ENCODE data around the gene ARFGEF2. TPM values are rescaled to one million over a fixed set of nuclear protein-coding genes. Genes with fewer than 3 reads are reported as not detected.
A peak's percentile ranks its signal among the peaks of the same experiment; 100 is the strongest.

ARFGEF2 gene
- total and polyA plus RNA-seq, 4 donors = 7.4 to 35.1 (median 20.1) TPM

DNA sequence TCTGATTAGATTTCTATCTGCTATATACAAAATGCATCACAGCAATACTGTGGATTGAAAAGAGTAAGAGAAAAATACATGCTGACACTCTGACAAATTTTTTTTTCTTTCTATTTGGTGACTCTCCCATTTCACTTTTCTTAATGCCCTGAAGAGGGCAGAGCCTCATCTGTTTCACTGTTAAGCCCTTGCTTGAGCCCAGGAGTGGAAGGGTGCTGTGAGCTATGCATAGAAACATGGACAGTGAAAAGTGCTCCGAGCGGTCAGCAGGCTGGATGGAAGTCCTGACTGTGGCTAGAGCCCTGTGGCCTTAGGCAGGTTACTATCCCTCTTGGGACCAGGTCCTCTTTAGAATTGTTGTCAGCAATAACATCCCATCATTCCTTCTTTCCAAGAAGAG, 107.2 kb downstream of the ARFGEF2 start:
- no peak for ATAC-seq (ENCODE audit: insufficient read depth, low FRiP score)

DNA sequence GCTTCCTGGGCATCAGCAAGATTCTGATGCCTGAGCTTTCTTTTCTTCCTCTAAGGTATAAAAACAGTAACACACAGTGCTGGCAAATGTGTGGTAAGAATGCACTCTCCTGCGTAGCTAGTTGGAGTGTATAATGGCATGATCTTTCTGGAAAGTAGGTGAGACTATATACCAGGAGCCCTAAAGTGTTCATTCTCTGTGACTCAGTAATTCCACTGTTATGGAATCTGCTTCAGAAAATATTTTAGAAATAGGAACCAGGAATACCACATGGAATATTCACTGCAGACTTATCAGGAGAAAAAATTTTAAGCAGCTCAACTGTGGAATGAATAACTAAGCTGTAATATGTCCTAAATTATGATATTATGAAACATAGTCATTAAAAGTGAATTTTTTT, 107.7 kb downstream of the ARFGEF2 start:
- TF ChIP-seq, protein P1, sequence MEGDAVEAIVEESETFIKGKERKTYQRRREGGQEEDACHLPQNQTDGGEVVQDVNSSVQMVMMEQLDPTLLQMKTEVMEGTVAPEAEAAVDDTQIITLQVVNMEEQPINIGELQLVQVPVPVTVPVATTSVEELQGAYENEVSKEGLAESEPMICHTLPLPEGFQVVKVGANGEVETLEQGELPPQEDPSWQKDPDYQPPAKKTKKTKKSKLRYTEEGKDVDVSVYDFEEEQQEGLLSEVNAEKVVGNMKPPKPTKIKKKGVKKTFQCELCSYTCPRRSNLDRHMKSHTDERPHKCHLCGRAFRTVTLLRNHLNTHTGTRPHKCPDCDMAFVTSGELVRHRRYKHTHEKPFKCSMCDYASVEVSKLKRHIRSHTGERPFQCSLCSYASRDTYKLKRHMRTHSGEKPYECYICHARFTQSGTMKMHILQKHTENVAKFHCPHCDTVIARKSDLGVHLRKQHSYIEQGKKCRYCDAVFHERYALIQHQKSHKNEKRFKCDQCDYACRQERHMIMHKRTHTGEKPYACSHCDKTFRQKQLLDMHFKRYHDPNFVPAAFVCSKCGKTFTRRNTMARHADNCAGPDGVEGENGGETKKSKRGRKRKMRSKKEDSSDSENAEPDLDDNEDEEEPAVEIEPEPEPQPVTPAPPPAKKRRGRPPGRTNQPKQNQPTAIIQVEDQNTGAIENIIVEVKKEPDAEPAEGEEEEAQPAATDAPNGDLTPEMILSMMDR (IDR thresholded peaks at IDR 0.05; ENCODE audit: control extremely low read depth, extremely low read depth) = no peak
- DNase-seq (no peak), ATAC-seq (ENCODE audit: insufficient read depth, low FRiP score) (no peak)
- no peaks in the 10 kb centered on the region for H3K27me3 ChIP-seq (ENCODE audit: control insufficient read depth in 3 of 3, insufficient read depth in 3 of 3, low read length in 2 of 3)
- no peak overlapping the region for H3K27ac ChIP-seq (ENCODE audit: low read depth in 1 of 2, low read length in 1 of 2)
- 93 to 98% methylated on average over 1 of the region's 1 CpG for WGBS, 2 donors
- no peaks in the 10 kb centered on the region for H3K4me1 ChIP-seq (ENCODE audit: control insufficient read depth in 5 of 5, insufficient read depth in 5 of 5, low read length in 5 of 5)
- no peak overlapping the region for H3K9ac ChIP-seq (ENCODE audit: insufficient read depth in 1 of 2, low read length in 2 of 2)
- peaks cover 24 to 52% (median 37%) of the 10 kb centered on the region in 4 donors for H3K36me3 ChIP-seq (ENCODE audit: control insufficient read depth in 4 of 4, insufficient read depth in 4 of 4, low read length in 4 of 4)
- H3K9me3 ChIP-seq (ENCODE audit: control insufficient read depth in 4 of 4, insufficient read depth in 3 of 4, low read length in 3 of 4) = no peaks in the 10 kb centered on the region
- no peak overlapping the region for H3K4me3 ChIP-seq

More for the DNA sequence above, 107.2 kb downstream of the ARFGEF2 start:
- WGBS, 2 donors = 76 to 92% methylated on average over 2 of the region's 2 CpGs
- Histone ChIP-seq H3K9ac (ENCODE audit: insufficient read depth in 1 of 2, low read length in 2 of 2) (no peak overlapping the region), H3K4me1 (ENCODE audit: control insufficient read depth in 5 of 5, insufficient read depth in 5 of 5, low read length in 5 of 5) (no peaks in the 10 kb centered on the region), H3K27me3 (ENCODE audit: control insufficient read depth in 3 of 3, insufficient read depth in 3 of 3, low read length in 2 of 3) (no peaks in the 10 kb centered on the region), H3K4me3 (no peak overlapping the region), H3K36me3 (ENCODE audit: control insufficient read depth in 4 of 4, insufficient read depth in 4 of 4, low read length in 4 of 4) (peaks cover 24 to 52% (median 37%) of the 10 kb centered on the region in 4 donors), H3K9me3 (ENCODE audit: control insufficient read depth in 4 of 4, insufficient read depth in 3 of 4, low read length in 3 of 4) (no peaks in the 10 kb centered on the region), H3K27ac (ENCODE audit: low read depth in 1 of 2, low read length in 1 of 2) (no peak overlapping the region)
- TF ChIP-seq, protein P1 (IDR thresholded peaks at IDR 0.05; ENCODE audit: control extremely low read depth, extremely low read depth) = no peak
- peak in 2 of 3 donors; percentile 4 to 6 for DNase-seq

DNA sequence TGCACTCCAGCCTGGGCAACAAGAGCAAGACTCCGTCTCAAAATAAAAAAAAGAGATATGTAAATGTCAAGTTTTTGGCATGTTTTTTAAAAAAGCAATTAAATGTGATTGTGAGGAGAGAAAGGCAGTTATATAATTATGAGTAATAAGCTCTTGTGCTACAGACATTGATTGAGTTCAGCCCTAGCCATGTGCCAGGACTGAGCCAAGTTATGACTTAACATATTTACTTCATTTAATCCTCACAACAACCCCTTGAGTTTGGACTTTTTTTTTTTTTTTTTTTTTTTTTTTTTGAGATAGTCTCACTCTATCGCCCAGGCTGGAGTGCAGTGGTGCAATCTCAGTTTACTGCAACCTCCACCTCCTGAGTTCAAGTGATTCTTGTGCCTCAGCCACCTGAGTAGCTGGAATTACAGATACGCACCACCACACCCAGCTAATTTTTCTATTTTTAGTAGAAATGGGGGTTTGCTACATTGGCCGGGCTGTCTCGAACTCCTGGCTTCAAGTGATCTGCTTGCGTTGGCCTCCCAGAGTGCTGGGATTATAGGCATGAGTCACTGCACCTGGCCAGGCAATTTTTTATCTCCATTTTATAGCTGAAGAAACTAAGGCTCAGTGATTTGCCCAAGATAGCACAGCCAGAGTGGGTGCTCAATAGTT, 109.6 kb downstream of the ARFGEF2 start:
- no peak overlapping the region for H3K4me3 ChIP-seq
- ATAC-seq (ENCODE audit: insufficient read depth, low FRiP score) = peak; percentile 25
- H3K9ac ChIP-seq (ENCODE audit: insufficient read depth in 1 of 2, low read length in 2 of 2) = no peak overlapping the region
- H3K9me3 ChIP-seq (ENCODE audit: control insufficient read depth in 4 of 4, insufficient read depth in 3 of 4, low read length in 3 of 4) = no peaks in the 10 kb centered on the region
- TF ChIP-seq, protein P1 (IDR thresholded peaks at IDR 0.05; ENCODE audit: control extremely low read depth, extremely low read depth) = no peak
- no peaks in the 10 kb centered on the region for H3K4me1 ChIP-seq (ENCODE audit: control insufficient read depth in 5 of 5, insufficient read depth in 5 of 5, low read length in 5 of 5)
- H3K27ac ChIP-seq (ENCODE audit: low read depth in 1 of 2, low read length in 1 of 2) = peak overlapping the region in 1 of 2 donors; percentile 53
- peaks cover 20 to 42% (median 35%) of the 10 kb centered on the region in 4 donors for H3K36me3 ChIP-seq (ENCODE audit: control insufficient read depth in 4 of 4, insufficient read depth in 4 of 4, low read length in 4 of 4)
- WGBS, 2 donors = 59 to 87% methylated on average over 6 of the region's 6 CpGs
- no peak for DNase-seq
- no peaks in the 10 kb centered on the region for H3K27me3 ChIP-seq (ENCODE audit: control insufficient read depth in 3 of 3, insufficient read depth in 3 of 3, low read length in 2 of 3)

All from lung (tissue), 12 donors.